ENCODE measurements around the gene TFPI2. TPM values are rescaled to one million over a fixed set of nuclear protein-coding genes. Genes with fewer than 3 reads are reported as not detected.

Gene TFPI2
- total RNA-seq (2022; extraction: Qiagen RNA extraction; ENCODE audit: low read depth): 243 to 308 TPM (median 265 TPM) in 5 replicates

GRCh38 chr7:93890464-93891068, at the start of gene TFPI2:
Gene TFPI2, minus strand, starts transcription at chr7:93890753. Its CDS starts 75 bp downstream, at chr7:93890678.

GRCh38 chr7:93921607-93922566, 31.3 kb upstream of the TFPI2 start, which contains the start of gene GNG11:
Gene GNG11, plus strand, starts transcription at chr7:93921735. Its CDS starts 403 bp downstream, at chr7:93922138.

GRCh38 chr7:93906267-93906666, 15.7 kb upstream of the TFPI2 start, which contains the start of gene GNGT1:
Gene GNGT1, plus strand, starts transcription at chr7:93906567. Its CDS starts 180 bp downstream, at chr7:93906747.

Other genes with a start within 250 kb of the TFPI2 start
- gene GNGT1, start 15.8 kb upstream of the TFPI2 start, total RNA-seq (2022; extraction: Qiagen RNA extraction; ENCODE audit: low read depth): not detected in 5 replicates
- 39.4 to 47.2 TPM (median 43.5 TPM) in 5 replicates for gene GNG11, start 31.0 kb upstream of the TFPI2 start, total RNA-seq (2022; extraction: Qiagen RNA extraction; ENCODE audit: low read depth)
- 19.3 to 27.4 TPM (median 24.3 TPM) in 5 replicates for gene BET1, start 113.6 kb upstream of the TFPI2 start, total RNA-seq (2022; extraction: Qiagen RNA extraction; ENCODE audit: low read depth)

Data from A549 treated with GW870086 at 1 μM for 4 hours (cell line).